Dedifferentiated amniotic fluid mesenchymal stem cell (primary cell): ENCODE measurements around the gene HHEX.
"Not testable (repeated sequence)": the region's sequence is repeated elsewhere in the genome, so short reads cannot be mapped to it uniquely, and the experiment has no call there.

Source experiments
- DNase-seq: peaks from one replicate; pipeline ENCODE4 v3.0.0-alpha.2; 2016; ENCODE audit errors: extremely low spot score

The HHEX gene

GRCh38 chr10:92689663-92690210 is at the start of gene HHEX:
HHEX (plus strand) TSS chr10:92689955; CDS start chr10:92689987, 32 bp downstream.
- DNase-seq: peak; percentile 28

- DNase-seq: peak; percentile 61
These were observed 49.6 kb upstream of the HHEX start for GRCh38 chr10:92640107-92640506.

- no peak for DNase-seq
These were observed 48.3 kb upstream of the HHEX start for GRCh38 chr10:92641492-92641891.

GRCh38 chr10:92644921-92645320 is 44.8 kb upstream of the HHEX start:
- no peak for DNase-seq

GRCh38 chr10:92650864-92651263 is 38.9 kb upstream of the HHEX start:
- not testable (repeated sequence) for DNase-seq

GRCh38 chr10:92655426-92655825 is 34.3 kb upstream of the HHEX start:
- DNase-seq: no peak

GRCh38 chr10:92656266-92656961 is 33.3 kb upstream of the HHEX start:
- no peak for DNase-seq

- no peak for DNase-seq
These were observed 32.7 kb upstream of the HHEX start for GRCh38 chr10:92657024-92657423.

GRCh38 chr10:92662848-92663247 is 26.9 kb upstream of the HHEX start:
- DNase-seq: no peak

GRCh38 chr10:92664322-92664721 is 25.4 kb upstream of the HHEX start:
- no peak for DNase-seq

GRCh38 chr10:92667078-92667477 is 22.7 kb upstream of the HHEX start:
- DNase-seq: no peak

GRCh38 chr10:92677708-92678107 is 12.0 kb upstream of the HHEX start:
- no peak for DNase-seq

- DNase-seq: no peak
These were observed 11.5 kb upstream of the HHEX start for GRCh38 chr10:92678206-92678605.

GRCh38 chr10:92681306-92681834 is 8.4 kb upstream of the HHEX start:
- no peak for DNase-seq

- no peak for DNase-seq
These were observed 1.2 kb upstream of the HHEX start for GRCh38 chr10:92688573-92688926.

- DNase-seq: no peak
These were observed 660 bp upstream of the HHEX start for GRCh38 chr10:92688927-92689662.

- DNase-seq: no peak
These were observed 608 bp downstream of the HHEX start for GRCh38 chr10:92690211-92690914.

GRCh38 chr10:92690915-92691590 is 1.3 kb downstream of the HHEX start:
- DNase-seq: no peak

- no peak for DNase-seq
These were observed 1.9 kb downstream of the HHEX start for GRCh38 chr10:92691591-92692079.

- no peak for DNase-seq
These were observed 2.4 kb downstream of the HHEX start for GRCh38 chr10:92692080-92692671.
